Parathyroid adenoma (tissue), 2 donors: ENCODE measurements around the gene VPS35L.

Source experiments
- H2AFZ ChIP-seq: fragments of 300-600 bp; sonication (generic); one replicate; pipeline ENCODE4 v1.7.0; 2017; ENCODE audit warnings: antibody characterized with exemption, mild to moderate bottlenecking
- H3K27ac ChIP-seq: fragments of 300-600 bp; sonication (generic); one replicate; pipeline ENCODE4 v1.7.0; 2017
- H3K27me3 ChIP-seq: fragments of 300-600 bp; sonication (generic); one replicate; pipeline ENCODE4 v1.7.0; 2017; ENCODE audit warnings: low read length; ENCODE audit not compliant: control insufficient read depth, insufficient read depth
- H3K36me3 ChIP-seq: fragments of 300-600 bp; sonication (generic); one replicate; pipeline ENCODE4 v1.7.0; 2017; ENCODE audit warnings: low read length; ENCODE audit not compliant: control insufficient read depth, insufficient read depth
- H3K4me1 ChIP-seq: fragments of 300-600 bp; sonication (generic); one replicate; pipeline ENCODE4 v1.7.0; 2017; ENCODE audit warnings: control low read depth
- H3K4me2 ChIP-seq: fragments of 300-600 bp; sonication (generic); one replicate; pipeline ENCODE4 v1.7.0; 2017; ENCODE audit warnings: low read length
- H3K4me3 ChIP-seq: fragments of 300-600 bp; sonication (generic); one replicate; pipeline ENCODE4 v1.7.0; 2017; ENCODE audit warnings: low read depth, low read length
- H3K79me2 ChIP-seq: fragments of 300-600 bp; sonication (generic); one replicate; pipeline ENCODE4 v1.7.0; 2017; ENCODE audit warnings: control low read depth
- H3K9ac ChIP-seq: fragments of 300-600 bp; sonication (generic); one replicate; pipeline ENCODE4 v1.7.0; 2017; ENCODE audit warnings: mild to moderate bottlenecking
- H3K9me3 ChIP-seq: fragments of 300-600 bp; sonication (generic); one replicate; pipeline ENCODE4 v1.7.0; 2017; ENCODE audit warnings: low read length; ENCODE audit not compliant: control insufficient read depth
- CTCF ChIP-seq: fragments of 300-600 bp; sonication (generic); IDR thresholded peaks from one replicate; pipeline ENCODE4 v1.7.0; 2017; ENCODE audit warnings: antibody characterized with exemption, mild to moderate bottlenecking
- donor health status: primary hyperparathyroidism.

Gene VPS35L

GRCh38 chr16:19680881-19681340 lies 125.4 kb downstream of the VPS35L start:
- Histone ChIP-seq H3K4me3 (no peak overlapping the region), H3K27ac (peak overlapping the region; percentile 33), H3K4me1 (peaks cover 21% of the 10 kb centered on the region), H3K79me2 (no peaks in the 10 kb centered on the region), H3K36me3 (no peaks in the 10 kb centered on the region), H3K27me3 (no peaks in the 10 kb centered on the region), H2AFZ (no peak overlapping the region), H3K9me3 (no peaks in the 10 kb centered on the region), H3K9ac (no peak overlapping the region), H3K4me2 (no peak overlapping the region)
- TF ChIP-seq CTCF: no peak

- Histone ChIP-seq H3K4me3 (no peak overlapping the region), H3K27ac (no peak overlapping the region), H3K9me3 (no peaks in the 10 kb centered on the region), H3K4me2 (no peak overlapping the region), H3K79me2 (no peaks in the 10 kb centered on the region), H2AFZ (no peak overlapping the region), H3K4me1 (peaks cover 28% of the 10 kb centered on the region), H3K36me3 (no peaks in the 10 kb centered on the region), H3K27me3 (no peaks in the 10 kb centered on the region), H3K9ac (no peak overlapping the region)
- TF ChIP-seq CTCF: no peak
Observed at GRCh38 chr16:19681637-19682036, 126.1 kb downstream of the VPS35L start.

GRCh38 chr16:19683453-19684236 lies 128.1 kb downstream of the VPS35L start:
- Histone ChIP-seq H3K27ac (no peak overlapping the region), H3K4me3 (no peak overlapping the region), H3K9me3 (no peaks in the 10 kb centered on the region), H3K79me2 (no peaks in the 10 kb centered on the region), H3K4me1 (peaks cover 30% of the 10 kb centered on the region), H3K4me2 (no peak overlapping the region), H3K36me3 (no peaks in the 10 kb centered on the region), H2AFZ (no peak overlapping the region), H3K9ac (no peak overlapping the region), H3K27me3 (no peaks in the 10 kb centered on the region)
- no peak for TF ChIP-seq CTCF

DNA sequence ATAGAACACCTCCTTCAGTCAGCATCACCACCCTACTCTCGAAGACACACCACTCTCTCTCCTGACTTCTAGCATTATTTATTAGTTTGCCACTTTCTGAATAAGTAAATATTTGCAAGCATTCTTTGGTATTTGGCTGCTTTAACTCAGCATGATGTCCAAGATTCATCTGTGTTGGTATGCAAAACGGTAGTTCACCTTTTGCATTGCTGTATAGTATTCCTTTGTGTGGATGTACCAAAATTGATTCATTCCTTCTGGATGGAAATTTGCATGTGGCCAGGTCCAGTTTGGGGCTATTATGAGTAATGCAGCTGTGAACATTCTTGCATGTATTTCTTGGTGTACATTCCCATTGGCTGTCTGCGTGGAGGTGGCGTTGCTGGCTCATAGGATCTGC lies 129.7 kb downstream of the VPS35L start:
- H3K27me3 ChIP-seq: no peaks in the 10 kb centered on the region
- H3K27ac ChIP-seq: no peak overlapping the region
- H3K4me1 ChIP-seq: peaks cover 36% of the 10 kb centered on the region
- TF ChIP-seq CTCF: no peak
- no peak overlapping the region for H3K9ac ChIP-seq
- H3K36me3 ChIP-seq: no peaks in the 10 kb centered on the region
- no peak overlapping the region for H3K4me3 ChIP-seq
- H3K79me2 ChIP-seq: no peaks in the 10 kb centered on the region
- no peak overlapping the region for H3K4me2 ChIP-seq
- H2AFZ ChIP-seq: no peak overlapping the region
- no peaks in the 10 kb centered on the region for H3K9me3 ChIP-seq

GRCh38 chr16:19687279-19687678 lies 131.8 kb downstream of the VPS35L start:
- H2AFZ ChIP-seq: peak overlapping the region; percentile 41
- H3K27ac ChIP-seq: peak overlapping the region; percentile 60
- peaks cover 37% of the 10 kb centered on the region for H3K4me1 ChIP-seq
- no peak overlapping the region for H3K4me2 ChIP-seq
- no peak for TF ChIP-seq CTCF
- peaks cover 4% of the 10 kb centered on the region for H3K79me2 ChIP-seq
- no peak overlapping the region for H3K4me3 ChIP-seq
- H3K27me3 ChIP-seq: no peaks in the 10 kb centered on the region
- no peaks in the 10 kb centered on the region for H3K9me3 ChIP-seq
- H3K9ac ChIP-seq: no peak overlapping the region
- no peaks in the 10 kb centered on the region for H3K36me3 ChIP-seq
